Suprapubic skin (tissue), 4 donors: Measurements from ENCODE around the gene CD209. TPM values are rescaled to one million over a fixed set of nuclear protein-coding genes. Genes with fewer than 3 reads are reported as not detected.

Experiments used
- DNase-seq, 2 donors: peaks; one replicate each; pipeline ENCODE4 v3.0.0-alpha.2; 2019; ENCODE audit warnings: low spot score in 2 of 2
- H3K27ac ChIP-seq: fragments of 200-600 bp; sonication (generic); one replicate; pipeline ENCODE4 v1.5.1; 2019
- H3K27me3 ChIP-seq: fragments of 200-600 bp; sonication (generic); one replicate; pipeline ENCODE4 v1.5.1; 2019
- H3K36me3 ChIP-seq: fragments of 200-600 bp; sonication (generic); one replicate; pipeline ENCODE4 v1.5.1; 2019
- H3K4me1 ChIP-seq: fragments of 200-600 bp; sonication (generic); one replicate; pipeline ENCODE4 v1.5.1; 2019
- H3K4me3 ChIP-seq: fragments of 200-600 bp; sonication (generic); one replicate; pipeline ENCODE4 v1.5.1; 2019; ENCODE audit warnings: mild to moderate bottlenecking
- H3K9me3 ChIP-seq: fragments of 200-600 bp; sonication (generic); one replicate; pipeline ENCODE4 v1.5.1; 2019
- EP300 ChIP-seq: sonication (generic); formaldehyde crosslinking; IDR thresholded peaks from one replicate; pipeline ENCODE4 v1.6.1; 2017; ENCODE audit warnings: antibody characterized with exemption
- POLR2A ChIP-seq, 2 donors: fragments of 450-650 bp; IDR thresholded peaks; one replicate each; pipeline ENCODE4 v1.6.1; 2017; ENCODE audit warnings: antibody characterized with exemption in 2 of 2, mild to moderate bottlenecking in 2 of 2, moderate library complexity in 2 of 2
- POLR2AphosphoS5 ChIP-seq, 3 donors: sonication (generic); formaldehyde crosslinking; IDR thresholded peaks; one replicate each; pipeline ENCODE4 v1.6.1; 2017; ENCODE audit warnings: antibody characterized with exemption in 3 of 3
- WGBS: methylation state at CpG from one replicate; pipeline ENCODE4 v1.1.5; 2018; 5-methylcytosine and 5-hydroxymethylcytosine counted together
- total RNA-seq, 4 donors: library from RNA; depleted of rRNA; stranded (reverse); fragments of >200 nt; gene quantifications; one replicate each; pipeline ENCODE4 v1.1.0, GENCODE V29; 2016
- TF ChIP-seq, protein P1 (sequence below), 2 donors: fragments of 200-600 bp in 1 of 2; fragments of 450-650 bp in 1 of 2; sonication (generic) in 1 of 2; IDR thresholded peaks; one replicate each; pipeline ENCODE4 v1.5.1; 2016 to 2019; ENCODE audit warnings: antibody characterized with exemption in 2 of 2, mild to moderate bottlenecking in 1 of 2, moderate library complexity in 1 of 2

CD209 gene
- total RNA-seq, 4 donors from 2014 or later: 0.16 to 1.6 (median 0.50) TPM

DNA sequence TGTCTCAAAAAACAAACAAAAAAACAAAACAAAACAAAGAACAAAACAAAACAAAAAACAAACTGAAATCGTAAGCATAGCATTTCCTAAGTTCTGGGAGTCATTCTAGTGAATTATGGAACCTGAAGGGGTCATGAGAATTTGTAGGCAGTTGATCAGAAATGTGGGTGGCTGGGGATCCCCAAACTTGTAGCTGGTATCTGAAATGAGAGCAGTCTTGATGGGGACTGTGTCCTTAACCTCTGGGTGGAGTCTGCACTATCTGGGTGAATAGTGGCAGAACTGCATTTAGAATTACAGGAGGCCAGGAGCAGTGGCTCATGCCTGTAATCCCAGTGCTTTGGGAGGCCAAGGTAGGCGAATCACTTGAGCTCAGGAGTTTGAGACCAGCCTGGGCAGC is 21.5 kb downstream of the CD209 start:
- no peak overlapping the region for H3K27ac ChIP-seq
- H3K4me3 ChIP-seq: no peak overlapping the region
- no peak for DNase-seq
- no peaks in the 10 kb centered on the region for H3K36me3 ChIP-seq
- H3K9me3 ChIP-seq: no peaks in the 10 kb centered on the region
- WGBS: 71% methylated on average over 2 of the region's 2 CpGs
- peaks cover 15% of the 10 kb centered on the region for H3K4me1 ChIP-seq
- peaks cover 51% of the 10 kb centered on the region for H3K27me3 ChIP-seq
- no peak for TF ChIP-seq POLR2A (IDR thresholded peaks at IDR 0.05)
- no peak for TF ChIP-seq EP300
- TF ChIP-seq POLR2AphosphoS5 (IDR thresholded peaks at IDR 0.05): no peak
- TF ChIP-seq, protein P1, sequence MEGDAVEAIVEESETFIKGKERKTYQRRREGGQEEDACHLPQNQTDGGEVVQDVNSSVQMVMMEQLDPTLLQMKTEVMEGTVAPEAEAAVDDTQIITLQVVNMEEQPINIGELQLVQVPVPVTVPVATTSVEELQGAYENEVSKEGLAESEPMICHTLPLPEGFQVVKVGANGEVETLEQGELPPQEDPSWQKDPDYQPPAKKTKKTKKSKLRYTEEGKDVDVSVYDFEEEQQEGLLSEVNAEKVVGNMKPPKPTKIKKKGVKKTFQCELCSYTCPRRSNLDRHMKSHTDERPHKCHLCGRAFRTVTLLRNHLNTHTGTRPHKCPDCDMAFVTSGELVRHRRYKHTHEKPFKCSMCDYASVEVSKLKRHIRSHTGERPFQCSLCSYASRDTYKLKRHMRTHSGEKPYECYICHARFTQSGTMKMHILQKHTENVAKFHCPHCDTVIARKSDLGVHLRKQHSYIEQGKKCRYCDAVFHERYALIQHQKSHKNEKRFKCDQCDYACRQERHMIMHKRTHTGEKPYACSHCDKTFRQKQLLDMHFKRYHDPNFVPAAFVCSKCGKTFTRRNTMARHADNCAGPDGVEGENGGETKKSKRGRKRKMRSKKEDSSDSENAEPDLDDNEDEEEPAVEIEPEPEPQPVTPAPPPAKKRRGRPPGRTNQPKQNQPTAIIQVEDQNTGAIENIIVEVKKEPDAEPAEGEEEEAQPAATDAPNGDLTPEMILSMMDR (IDR thresholded peaks at IDR 0.05): no peak

DNA sequence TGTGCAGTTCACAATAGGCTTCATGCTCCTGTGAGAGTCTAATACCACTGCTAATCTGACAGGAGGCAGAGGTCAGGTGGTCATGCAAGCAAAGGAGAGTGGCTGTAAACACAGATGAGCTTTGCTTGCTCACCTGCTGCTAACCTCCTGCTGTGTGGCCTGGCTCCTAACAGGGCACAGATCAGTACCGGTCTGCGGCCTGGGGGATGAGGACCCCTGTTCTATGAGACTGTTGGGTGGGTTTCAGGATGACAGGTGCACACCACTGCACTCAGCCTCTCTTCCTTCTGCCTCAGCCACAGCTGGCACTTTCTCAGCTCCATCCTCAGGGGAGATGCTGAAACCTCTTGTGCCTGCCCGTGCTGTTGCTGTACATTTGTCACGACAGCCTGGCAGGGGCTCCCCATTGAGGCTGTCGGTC is 25.1 kb downstream of the CD209 start:
- Histone ChIP-seq H3K9me3 (no peaks in the 10 kb centered on the region), H3K27me3 (peaks cover 16% of the 10 kb centered on the region), H3K4me1 (no peaks in the 10 kb centered on the region), H3K4me3 (no peak overlapping the region), H3K27ac (no peak overlapping the region), H3K36me3 (no peaks in the 10 kb centered on the region)
- WGBS: 59% methylated on average over 3 of the region's 5 CpGs
- DNase-seq: no peak
- no peak for TF ChIP-seq EP300
- TF ChIP-seq, protein P1 (IDR thresholded peaks at IDR 0.05): no peak
- TF ChIP-seq POLR2A (IDR thresholded peaks at IDR 0.05): no peak

DNA sequence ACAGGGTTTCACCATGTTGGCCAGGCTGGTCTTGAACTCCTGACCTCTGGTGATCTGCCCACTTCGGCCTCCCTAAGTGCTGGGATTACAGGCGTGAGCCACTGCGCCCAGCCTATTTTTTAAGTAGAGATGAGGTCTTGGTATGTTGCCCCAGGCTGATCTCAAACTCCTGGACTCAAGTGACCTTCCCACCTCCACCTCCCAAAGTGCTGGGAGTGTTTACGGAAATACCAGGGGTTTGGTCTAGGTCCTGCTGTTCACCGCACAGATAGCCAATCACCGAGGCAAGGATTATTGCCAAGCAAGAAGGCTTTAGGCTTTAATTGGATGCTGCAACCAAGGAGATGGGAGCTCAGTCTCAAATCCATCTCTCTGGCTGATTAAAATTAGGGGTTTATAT is 27.0 kb downstream of the CD209 start:
- peaks cover 6% of the 10 kb centered on the region for H3K27me3 ChIP-seq
- TF ChIP-seq POLR2A (IDR thresholded peaks at IDR 0.05) (no peak), POLR2AphosphoS5 (IDR thresholded peaks at IDR 0.05) (no peak), EP300 (no peak)
- TF ChIP-seq, protein P1 (IDR thresholded peaks at IDR 0.05): no peak
- no peaks in the 10 kb centered on the region for H3K9me3 ChIP-seq
- DNase-seq: no peak
- no peak overlapping the region for H3K27ac ChIP-seq
- no peak overlapping the region for H3K4me3 ChIP-seq
- no peaks in the 10 kb centered on the region for H3K4me1 ChIP-seq
- no peaks in the 10 kb centered on the region for H3K36me3 ChIP-seq
- WGBS: 81% methylated on average over 6 of the region's 6 CpGs

DNA sequence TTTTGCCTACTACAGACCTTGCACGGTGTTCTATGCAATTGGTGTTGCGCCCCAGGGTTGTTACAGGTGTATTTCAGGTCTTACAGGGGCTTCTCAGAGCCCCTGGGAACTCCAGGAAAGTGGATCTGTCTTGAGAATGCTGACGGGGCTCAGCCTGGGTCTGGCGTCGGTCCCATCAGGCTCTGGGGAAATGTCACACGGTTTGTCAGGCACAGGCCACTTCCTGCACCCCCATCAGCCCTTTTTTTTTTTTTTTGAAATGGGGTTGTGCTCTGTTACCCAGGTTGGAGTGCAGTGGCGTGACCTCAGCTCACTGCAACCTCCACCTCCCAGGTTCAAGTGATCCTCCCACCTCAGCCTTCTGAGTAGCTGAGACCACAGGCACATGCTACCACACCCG is 28.7 kb downstream of the CD209 start:
- H3K4me1 ChIP-seq: no peaks in the 10 kb centered on the region
- H3K9me3 ChIP-seq: no peaks in the 10 kb centered on the region
- 61% methylated on average over 8 of the region's 8 CpGs for WGBS
- no peak for DNase-seq
- H3K27ac ChIP-seq: no peak overlapping the region
- H3K4me3 ChIP-seq: no peak overlapping the region
- H3K27me3 ChIP-seq: peaks cover 6% of the 10 kb centered on the region
- TF ChIP-seq EP300 (no peak), POLR2A (IDR thresholded peaks at IDR 0.05) (no peak)
- TF ChIP-seq, protein P1 (IDR thresholded peaks at IDR 0.05): no peak
- H3K36me3 ChIP-seq: no peaks in the 10 kb centered on the region

DNA sequence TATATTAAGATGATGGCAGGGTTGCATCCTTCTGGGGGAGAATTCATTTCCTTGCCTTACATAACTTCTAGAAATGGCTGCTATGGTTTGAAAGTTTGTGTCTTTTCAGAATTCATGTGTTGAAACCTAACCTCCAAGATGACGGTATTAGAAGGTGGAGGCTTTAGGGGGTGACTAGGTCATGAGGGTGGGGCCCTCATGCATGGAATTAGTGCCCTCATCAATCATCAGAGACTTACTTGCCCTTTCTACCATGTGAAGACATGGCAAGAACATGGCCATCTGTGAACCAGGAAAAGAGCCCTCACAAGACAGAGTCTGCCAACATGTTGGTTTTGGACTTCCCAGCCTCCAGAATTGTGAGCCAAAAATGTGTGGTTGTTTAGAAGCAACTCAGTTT is 30.6 kb downstream of the CD209 start:
- H3K27ac ChIP-seq: no peak overlapping the region
- H3K36me3 ChIP-seq: no peaks in the 10 kb centered on the region
- H3K9me3 ChIP-seq: no peaks in the 10 kb centered on the region
- TF ChIP-seq EP300 (no peak), POLR2AphosphoS5 (IDR thresholded peaks at IDR 0.05) (no peak), POLR2A (IDR thresholded peaks at IDR 0.05) (no peak)
- TF ChIP-seq, protein P1 (IDR thresholded peaks at IDR 0.05): no peak
- 94% methylated on average over 1 of the region's 1 CpG for WGBS
- DNase-seq: no peak
- peaks cover 5% of the 10 kb centered on the region for H3K27me3 ChIP-seq
- no peaks in the 10 kb centered on the region for H3K4me1 ChIP-seq
- no peak overlapping the region for H3K4me3 ChIP-seq
